Mesenchymal stem cell (in vitro differentiated cells and primary cell): Measurements from ENCODE around the gene TERT.

Experiments
- DNase-seq: peaks from one replicate; pipeline ENCODE4 v3.0.0-alpha.2; 2013
- H2AFZ ChIP-seq: one replicate; pipeline ENCODE4 v1.6.1; 2013; ENCODE audit warnings: low read depth, mild to moderate bottlenecking, control low read depth, inconsistent platforms, low read length, moderate library complexity
- H2AK5ac ChIP-seq: 2 replicates; pipeline ENCODE4 v1.6.1; 2013; ENCODE audit warnings: low read length, moderate library complexity, mild to moderate bottlenecking, inconsistent platforms; ENCODE audit not compliant: severe bottlenecking
- H2BK120ac ChIP-seq: one replicate; pipeline ENCODE4 v1.6.1; 2013; ENCODE audit warnings: low read depth, mild to moderate bottlenecking, inconsistent platforms, low read length, moderate library complexity
- H2BK12ac ChIP-seq, 2 experiments: one replicate each; pipeline ENCODE4 v1.6.1; 2013; ENCODE audit warnings: inconsistent platforms in 2 of 2, low read length in 2 of 2, mild to moderate bottlenecking in 2 of 2, moderate library complexity in 2 of 2, control low read depth in 1 of 2
- H2BK15ac ChIP-seq: one replicate; pipeline ENCODE4 v1.6.1; 2013; ENCODE audit warnings: mild to moderate bottlenecking, low read depth, inconsistent platforms; ENCODE audit not compliant: poor library complexity, severe bottlenecking
- H2BK5ac ChIP-seq: 2 replicates; pipeline ENCODE4 v1.6.1; 2013; ENCODE audit warnings: low read depth, mild to moderate bottlenecking, low read length, control low read depth, inconsistent platforms; ENCODE audit not compliant: poor library complexity, severe bottlenecking
- H3K14ac ChIP-seq, 2 experiments: one replicate each; pipeline ENCODE4 v1.6.1; 2013; ENCODE audit warnings: inconsistent platforms in 2 of 2, low read length in 2 of 2, control low read depth in 1 of 2, mild to moderate bottlenecking in 1 of 2, moderate library complexity in 1 of 2
- H3K18ac ChIP-seq, 2 experiments: one replicate each; pipeline ENCODE4 v1.6.1; 2013; ENCODE audit warnings: inconsistent platforms in 2 of 2, low read length in 2 of 2, control low read depth in 1 of 2, low read depth in 1 of 2, mild to moderate bottlenecking in 1 of 2
- H3K23ac ChIP-seq, 2 experiments: one replicate each; pipeline ENCODE4 v1.6.1; 2013; ENCODE audit warnings: inconsistent platforms in 2 of 2, low read length in 2 of 2, mild to moderate bottlenecking in 2 of 2, moderate library complexity in 2 of 2, control low read depth in 1 of 2
- H3K27ac ChIP-seq: 2 replicates; pipeline ENCODE4 v1.5.1; 2013; ENCODE audit warnings: mild to moderate bottlenecking, moderate library complexity, low read length, control low read depth, inconsistent platforms; ENCODE audit not compliant: poor library complexity, severe bottlenecking
- H3K27me3 ChIP-seq, 2 experiments: 2 replicates each; pipeline versions ENCODE4 v1.6.1 to v1.7.0; 2013; ENCODE audit warnings: low read length in 2 of 2, mild to moderate bottlenecking in 2 of 2, moderate library complexity in 2 of 2, control low read depth in 1 of 2, inconsistent platforms in 1 of 2; ENCODE audit not compliant: control insufficient read depth in 1 of 2, insufficient read depth in 1 of 2
- H3K36me3 ChIP-seq, 2 experiments: 2 replicates each; pipeline versions ENCODE4 v1.6.1 to v1.7.0; 2013; ENCODE audit warnings: low read length in 2 of 2, control low read depth in 1 of 2, inconsistent platforms in 1 of 2, low read depth in 1 of 2, mild to moderate bottlenecking in 1 of 2; ENCODE audit not compliant: insufficient read depth in 2 of 2, control insufficient read depth in 1 of 2
- H3K4ac ChIP-seq, 2 experiments: one replicate each; pipeline ENCODE4 v1.6.1; 2013; ENCODE audit warnings: inconsistent platforms in 2 of 2, low read length in 2 of 2, mild to moderate bottlenecking in 2 of 2, moderate library complexity in 2 of 2, control low read depth in 1 of 2, low read depth in 1 of 2
- H3K4me1 ChIP-seq: 2 replicates; pipeline ENCODE4 v1.6.1; 2013; ENCODE audit warnings: low read depth, low read length, control low read depth; ENCODE audit not compliant: control insufficient read depth, insufficient read depth
- H3K4me2 ChIP-seq: 2 replicates; pipeline ENCODE4 v1.6.1; 2013; ENCODE audit warnings: low read length, mild to moderate bottlenecking, inconsistent platforms; ENCODE audit not compliant: poor library complexity, severe bottlenecking
- H3K4me3 ChIP-seq, 2 experiments: 2 replicates each; pipeline versions ENCODE4 v1.5.1 to v1.7.0; 2013; ENCODE audit warnings: low read length in 2 of 2, mild to moderate bottlenecking in 2 of 2, control low read depth in 1 of 2, low read depth in 1 of 2; ENCODE audit not compliant: insufficient read depth in 1 of 2
- H3K79me1 ChIP-seq: replicated peaks from 2 replicates; pipeline ENCODE4 v1.6.1; 2013; ENCODE audit warnings: mild to moderate bottlenecking, control low read depth, low read length, inconsistent platforms; ENCODE audit not compliant: poor library complexity, severe bottlenecking
- H3K9ac ChIP-seq: 2 replicates; pipeline ENCODE4 v1.7.0; 2013; ENCODE audit warnings: mild to moderate bottlenecking, low read length, moderate library complexity
- H3K9me3 ChIP-seq: 2 replicates; pipeline ENCODE4 v1.7.0; 2013; ENCODE audit warnings: mild to moderate bottlenecking, low read length; ENCODE audit not compliant: control insufficient read depth
- H4K8ac ChIP-seq: one replicate; pipeline ENCODE4 v1.6.1; 2013; ENCODE audit warnings: inconsistent platforms, mild to moderate bottlenecking, low read length, moderate library complexity
- H4K91ac ChIP-seq: one replicate; pipeline ENCODE4 v1.6.1; 2013; ENCODE audit warnings: mild to moderate bottlenecking, low read length, inconsistent platforms
- whole genome bisulfite sequencing: methylation state at CpG from one replicate; pipeline ENCODE4 v1.1.7; 2013; ENCODE audit warnings: mixed read lengths; 5-methylcytosine and 5-hydroxymethylcytosine counted together

The TERT gene

DNA sequence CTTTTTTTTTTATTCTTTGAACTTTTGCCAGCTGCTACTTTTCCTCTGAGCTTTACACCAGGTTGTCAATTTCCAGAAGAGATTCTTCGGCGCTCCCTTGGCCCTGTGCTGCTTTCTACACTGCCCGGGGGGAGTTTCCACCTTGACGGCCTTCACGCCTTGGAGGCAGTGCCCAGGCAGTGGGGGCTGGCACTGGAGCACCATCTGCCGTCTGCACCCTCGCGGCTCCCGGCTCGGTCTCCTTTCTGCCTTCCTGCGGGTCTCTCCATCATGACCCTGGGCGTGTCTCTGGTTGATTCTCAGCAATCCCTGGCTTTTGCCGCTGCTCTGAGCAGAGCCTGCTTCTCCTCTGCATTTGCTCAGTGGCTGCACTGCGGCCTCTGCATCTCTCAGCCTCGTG is 66.7 kb downstream of the TERT start:
- H3K27me3 ChIP-seq: peaks cover 0 to 59% of the 10 kb centered on the region in 2 experiments
- no peak overlapping the region for H2AFZ ChIP-seq
- H3K4me2 ChIP-seq: no peak overlapping the region
- no peak overlapping the region for H4K8ac ChIP-seq
- H3K14ac ChIP-seq: no peak overlapping the region
- H3K4ac ChIP-seq: no peak overlapping the region
- WGBS: 86% methylated on average over 15 of the region's 15 CpGs
- no peak overlapping the region for H2BK5ac ChIP-seq
- no peak overlapping the region for H3K18ac ChIP-seq
- no peak overlapping the region for H3K4me3 ChIP-seq
- no peak overlapping the region for H2BK12ac ChIP-seq
- no peak overlapping the region for H3K27ac ChIP-seq
- H3K36me3 ChIP-seq: no peaks in the 10 kb centered on the region
- H2BK120ac ChIP-seq: no peak overlapping the region
- H3K9me3 ChIP-seq: no peaks in the 10 kb centered on the region
- DNase-seq: no peak
- H3K4me1 ChIP-seq: no peaks in the 10 kb centered on the region
- H3K79me1 ChIP-seq: no peaks in the 10 kb centered on the region
- H2BK15ac ChIP-seq: no peak overlapping the region
- no peak overlapping the region for H2AK5ac ChIP-seq
- no peak overlapping the region for H3K23ac ChIP-seq
- H3K9ac ChIP-seq: no peak overlapping the region
- no peak overlapping the region for H4K91ac ChIP-seq

DNA sequence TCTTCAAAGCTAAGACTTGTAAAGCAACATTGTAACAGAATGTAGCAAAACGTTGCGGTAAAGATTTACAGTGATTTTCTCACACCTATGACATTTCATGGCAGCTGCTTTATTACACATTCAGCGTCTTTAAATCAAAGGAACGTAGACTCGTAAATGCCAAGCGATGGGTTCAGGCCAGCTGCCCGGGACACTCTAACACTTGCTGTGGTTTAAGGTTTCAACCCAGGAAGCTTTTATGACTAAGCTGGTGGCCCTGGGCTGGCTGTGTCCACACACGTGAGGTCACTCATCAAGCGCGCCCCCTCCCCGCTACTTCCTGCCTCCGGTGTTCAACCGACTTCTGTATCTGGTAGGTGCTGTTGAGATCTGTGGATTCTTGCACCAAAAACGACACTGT is 67.2 kb downstream of the TERT start:
- H2BK120ac ChIP-seq: no peak overlapping the region
- no peak overlapping the region for H2AFZ ChIP-seq
- H3K9me3 ChIP-seq: no peaks in the 10 kb centered on the region
- no peak overlapping the region for H3K27ac ChIP-seq
- H2BK15ac ChIP-seq: no peak overlapping the region
- H2BK5ac ChIP-seq: no peak overlapping the region
- H3K4me2 ChIP-seq: no peak overlapping the region
- H3K18ac ChIP-seq: no peak overlapping the region
- WGBS: 66% methylated on average over 14 of the region's 14 CpGs
- no peak overlapping the region for H2AK5ac ChIP-seq
- no peak overlapping the region for H4K91ac ChIP-seq
- no peak overlapping the region for H3K9ac ChIP-seq
- no peak overlapping the region for H2BK12ac ChIP-seq
- H4K8ac ChIP-seq: no peak overlapping the region
- peaks cover 0 to 59% of the 10 kb centered on the region in 2 experiments for H3K27me3 ChIP-seq
- no peaks in the 10 kb centered on the region for H3K36me3 ChIP-seq
- H3K4me1 ChIP-seq: no peaks in the 10 kb centered on the region
- no peak overlapping the region for H3K14ac ChIP-seq
- no peak overlapping the region for H3K4ac ChIP-seq
- H3K79me1 ChIP-seq: no peaks in the 10 kb centered on the region
- DNase-seq: no peak
- no peak overlapping the region for H3K4me3 ChIP-seq
- H3K23ac ChIP-seq: no peak overlapping the region

DNA sequence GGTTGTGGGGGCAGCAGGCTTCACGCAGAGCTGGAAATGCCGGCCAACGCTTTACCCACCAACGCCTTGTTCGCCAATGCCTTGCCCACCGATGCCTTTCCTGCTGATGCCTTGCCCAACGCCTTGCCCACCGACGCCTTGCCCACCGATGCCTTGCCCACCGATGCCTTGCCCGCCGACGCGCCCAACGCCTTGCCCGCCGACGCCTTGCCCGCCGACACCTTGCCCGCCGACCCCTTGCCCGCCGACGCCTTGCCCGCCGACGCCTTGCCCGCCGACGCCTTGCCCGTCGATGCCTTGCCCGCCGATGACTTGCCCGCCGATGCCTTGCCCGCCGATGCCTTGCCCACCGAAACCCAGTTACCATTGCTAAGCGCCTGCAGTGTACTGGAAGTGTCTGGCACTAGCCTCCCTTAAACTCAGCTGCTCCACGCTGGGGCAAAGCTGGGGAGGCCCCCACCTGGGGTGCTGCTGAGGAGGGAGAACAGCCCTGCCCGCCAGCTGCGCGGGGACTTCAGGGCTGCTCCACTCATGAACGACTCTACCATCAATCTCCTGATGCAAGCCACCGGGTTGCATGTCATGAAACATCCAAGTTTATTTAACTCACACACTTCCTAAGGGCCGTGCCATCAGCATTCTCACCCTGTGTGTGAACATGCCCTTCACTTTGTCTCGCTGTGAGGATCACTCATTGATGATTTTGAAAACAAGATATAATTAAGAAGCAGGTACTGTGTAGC is 67.9 kb downstream of the TERT start:
- Histone ChIP-seq H2AK5ac (no peak overlapping the region), H2BK12ac (no peak overlapping the region), H2BK120ac (no peak overlapping the region), H3K4ac (no peak overlapping the region), H3K18ac (no peak overlapping the region), H3K27me3 (peaks cover 0 to 59% of the 10 kb centered on the region in 2 experiments), H3K9me3 (no peaks in the 10 kb centered on the region), H3K27ac (no peak overlapping the region), H3K79me1 (no peaks in the 10 kb centered on the region), H2AFZ (no peak overlapping the region), H2BK15ac (no peak overlapping the region), H2BK5ac (no peak overlapping the region), H4K8ac (no peak overlapping the region), H4K91ac (no peak overlapping the region), H3K14ac (no peak overlapping the region), H3K4me1 (no peaks in the 10 kb centered on the region), H3K36me3 (no peaks in the 10 kb centered on the region), H3K9ac (no peak overlapping the region), H3K4me2 (no peak overlapping the region), H3K4me3 (no peak overlapping the region), H3K23ac (no peak overlapping the region)
- 88% methylated on average over 49 of the region's 50 CpGs for WGBS
- no peak for DNase-seq

GRCh38 chr5:1226231-1226630 is 68.6 kb downstream of the TERT start:
- no peak overlapping the region for H3K23ac ChIP-seq
- H3K79me1 ChIP-seq: no peaks in the 10 kb centered on the region
- DNase-seq: no peak
- 75% methylated on average over 10 of the region's 12 CpGs for WGBS
- no peak overlapping the region for H4K8ac ChIP-seq
- H3K36me3 ChIP-seq: no peaks in the 10 kb centered on the region
- H2AK5ac ChIP-seq: no peak overlapping the region
- no peaks in the 10 kb centered on the region for H3K4me1 ChIP-seq
- no peak overlapping the region for H3K14ac ChIP-seq
- H4K91ac ChIP-seq: no peak overlapping the region
- no peak overlapping the region for H3K4me2 ChIP-seq
- H3K27ac ChIP-seq: no peak overlapping the region
- no peak overlapping the region for H3K4ac ChIP-seq
- H3K27me3 ChIP-seq: peaks cover 0 to 59% of the 10 kb centered on the region in 2 experiments
- no peak overlapping the region for H2BK5ac ChIP-seq
- H2AFZ ChIP-seq: no peak overlapping the region
- no peak overlapping the region for H3K18ac ChIP-seq
- H2BK12ac ChIP-seq: no peak overlapping the region
- H3K9ac ChIP-seq: no peak overlapping the region
- H3K9me3 ChIP-seq: no peaks in the 10 kb centered on the region
- H2BK120ac ChIP-seq: no peak overlapping the region
- no peak overlapping the region for H2BK15ac ChIP-seq
- H3K4me3 ChIP-seq: no peak overlapping the region
